A549 (cell line): ENCODE measurements around the gene RGMA. TPM values are rescaled to one million over a fixed set of nuclear protein-coding genes. Genes with fewer than 3 reads are reported as not detected.

Experiments
- ATAC-seq, 2 experiments: fragments of 200-7000 bp in 1 of 2; fragments of >200 bp in 1 of 2; cut with Nextera tagmentation in 1 of 2; cut with Tn5 transposase in 1 of 2; 3 replicates each; pipeline versions ENCODE4 v1.8.0 to v1.9.1; 2018 to 2020; ENCODE audit warnings: mild to moderate bottlenecking in 1 of 2, moderate library complexity in 1 of 2
- CTCF ChIA-PET: fragments of 300-600 bp; sonication (Branson Sonifier 250); formaldehyde crosslinking; extraction: SDS; loops from one replicate; lab custom pipeline; 2021; ENCODE audit warnings: antibody characterized with exemption, inconsistent platforms; lab: Yijun Ruan, JAX
- POLR2A ChIA-PET: fragments of 350-600 bp; formaldehyde crosslinking; extraction: SDS; loops from one replicate; lab custom pipeline; 2021; ENCODE audit warnings: antibody characterized with exemption, inconsistent platforms; lab: Yijun Ruan, JAX
- DNase-seq, 2 experiments: peaks; one replicate each; pipeline versions ENCODE4 v3.0.0 to v3.0.0-alpha.2; 2011 to 2016; ENCODE audit warnings: low read depth in 1 of 2, low spot score in 1 of 2
- FAIRE-seq: peaks from 2 replicates; lab custom pipeline; 2011; peaks lifted over from hg19 to GRCh38; lab: Jason Lieb, UNC
- H3K27ac ChIP-seq, 2 experiments: fragments of >200 bp; sonication (Bioruptor Twin); formaldehyde crosslinking; 3 replicates each; pipeline ENCODE4 v1.5.1; 2016 to 2017
- H3K4me1 ChIP-seq: fragments of >200 bp; sonication (Bioruptor Twin); formaldehyde crosslinking; 3 replicates; pipeline ENCODE4 v1.6.1; 2016
- H3K4me2 ChIP-seq: fragments of >200 bp; sonication (Bioruptor Twin); formaldehyde crosslinking; 3 replicates; pipeline ENCODE4 v1.6.1; 2016
- H3K4me3 ChIP-seq: fragments of >200 bp; sonication (Bioruptor Twin); formaldehyde crosslinking; 3 replicates; pipeline ENCODE4 v1.5.1; 2016
- H3K9me3 ChIP-seq: fragments of >200 bp; sonication (Bioruptor Twin); formaldehyde crosslinking; 3 replicates; pipeline ENCODE4 v1.6.1; 2016
- ATOH8 ChIP-seq: fragments of 250-450 bp; sonication (Bioruptor Pico); IDR thresholded peaks from 2 replicates; pipeline ENCODE4 v1.5.0; 2020; ENCODE audit warnings: low read depth, mild to moderate bottlenecking, moderate library complexity
- BHLHE40 ChIP-seq: IDR thresholded peaks from 2 replicates; pipeline ENCODE4 v1.6.1; 2012; ENCODE audit warnings: low read depth, low read length, inconsistent platforms
- CEBPB ChIP-seq, 2 experiments: fragments of >200 bp in 1 of 2; sonication (Bioruptor Twin) in 1 of 2; formaldehyde crosslinking in 1 of 2; IDR thresholded peaks; 2 replicates each; pipeline ENCODE4 v1.6.1; 2012 to 2016
- CHD4 ChIP-seq: fragments of 200-600 bp; sonication (generic); IDR thresholded peaks from 2 replicates; pipeline ENCODE4 v1.6.1; 2016; ENCODE audit warnings: antibody characterized with exemption, mild to moderate bottlenecking, borderline replicate concordance
- EHMT2 ChIP-seq: fragments of 200-600 bp; sonication (generic); IDR thresholded peaks from 2 replicates; pipeline ENCODE4 v1.6.1; 2016; ENCODE audit warnings: antibody characterized with exemption, low read depth, mild to moderate bottlenecking, moderate library complexity
- EP300 ChIP-seq, 2 experiments: fragments of >200 bp; sonication (Bioruptor Twin); formaldehyde crosslinking; IDR thresholded peaks; 2 replicates in 1 of 2; 3 replicates in 1 of 2; pipeline ENCODE4 v1.6.1; 2016 to 2017
- ESRRA ChIP-seq: fragments of 150-350 bp; IDR thresholded peaks from 2 replicates; pipeline ENCODE4 v1.6.1; 2014; ENCODE audit warnings: mild to moderate bottlenecking, low read length, borderline replicate concordance
- FOSL2 ChIP-seq, 2 experiments: fragments of 450-650 bp in 1 of 2; fragments of >200 bp in 1 of 2; sonication (Bioruptor Twin) in 1 of 2; formaldehyde crosslinking; IDR thresholded peaks; 2 replicates each; pipeline versions ENCODE4 v1.5.0 to v1.6.1; 2016 to 2020; ENCODE audit warnings: mild to moderate bottlenecking in 1 of 2, moderate library complexity in 1 of 2
- GATA3 ChIP-seq: IDR thresholded peaks from 2 replicates; pipeline ENCODE4 v1.6.1; 2012; ENCODE audit warnings: borderline replicate concordance
- HOXB13 ChIP-seq: fragments of 250-450 bp; sonication (Bioruptor Pico); IDR thresholded peaks from 2 replicates; pipeline ENCODE4 v1.5.0; 2020; ENCODE audit warnings: low read depth, mild to moderate bottlenecking, moderate library complexity
- HOXB5 ChIP-seq: fragments of 250-450 bp; sonication (Bioruptor Pico); IDR thresholded peaks from 2 replicates; pipeline ENCODE4 v1.5.0; 2020; ENCODE audit warnings: mild to moderate bottlenecking, moderate library complexity
- JUN ChIP-seq, 2 experiments: fragments of >200 bp; sonication (Bioruptor Twin); formaldehyde crosslinking; IDR thresholded peaks; 2 replicates in 1 of 2; 3 replicates in 1 of 2; pipeline ENCODE4 v1.6.1; 2016 to 2017
- MYC ChIP-seq: IDR thresholded peaks from 2 replicates; pipeline ENCODE4 v1.6.1; 2012; ENCODE audit warnings: mild to moderate bottlenecking, inconsistent platforms, low read length, improper control_type of control experiment, borderline replicate concordance
- NFE2L2 ChIP-seq: fragments of 150-350 bp; conservative IDR thresholded peaks from 2 replicates; pipeline ENCODE4 v1.6.1; 2014; ENCODE audit warnings: low read length
- NPAS2 ChIP-seq: fragments of 250-450 bp; sonication (Bioruptor Pico); IDR thresholded peaks from 2 replicates; pipeline ENCODE4 v1.8.0; 2022; ENCODE audit warnings: mild to moderate bottlenecking, moderate library complexity, borderline replicate concordance
- NR3C1 ChIP-seq: fragments of >200 bp; sonication (Bioruptor Twin); formaldehyde crosslinking; IDR thresholded peaks from 3 replicates; pipeline ENCODE4 v1.6.1; 2017
- PBX3 ChIP-seq: IDR thresholded peaks from 2 replicates; pipeline ENCODE4 v1.6.1; 2012
- POLR2AphosphoS2 ChIP-seq: conservative IDR thresholded peaks from 2 replicates; pipeline ENCODE4 v1.6.1; 2012; ENCODE audit warnings: low read length, improper control_type of control experiment, inconsistent platforms
- RARB ChIP-seq: fragments of 250-450 bp; sonication (Bioruptor Pico); IDR thresholded peaks from 2 replicates; pipeline ENCODE4 v1.8.0; 2021; ENCODE audit warnings: mild to moderate bottlenecking, moderate library complexity
- RCOR1 ChIP-seq: fragments of 150-350 bp; IDR thresholded peaks from 2 replicates; pipeline ENCODE4 v1.6.1; 2014; ENCODE audit warnings: antibody characterized with exemption, low read length, low read depth
- RFX5 ChIP-seq: fragments of 450-650 bp; IDR thresholded peaks from 2 replicates; pipeline ENCODE4 v1.7.1; 2014; ENCODE audit warnings: antibody characterized with exemption, mild to moderate bottlenecking, moderate library complexity
- RNF2 ChIP-seq: fragments of 200-600 bp; sonication (generic); IDR thresholded peaks from 2 replicates; pipeline ENCODE4 v1.6.1; 2016; ENCODE audit warnings: low read depth, mild to moderate bottlenecking, antibody characterized with exemption, moderate library complexity, borderline replicate concordance
- SREBF2 ChIP-seq: fragments of 450-650 bp; IDR thresholded peaks from 2 replicates; pipeline ENCODE4 v1.6.1; 2014; ENCODE audit warnings: mild to moderate bottlenecking, moderate library complexity
- TFCP2L1 ChIP-seq: fragments of 250-450 bp; sonication (Bioruptor Pico); IDR thresholded peaks from 2 replicates; pipeline ENCODE4 v1.5.0; 2021; ENCODE audit warnings: mild to moderate bottlenecking
- USF2 ChIP-seq: fragments of 450-650 bp; IDR thresholded peaks from 2 replicates; pipeline ENCODE4 v1.6.1; 2014; ENCODE audit warnings: antibody characterized with exemption
- ZNF302 ChIP-seq: fragments of 250-450 bp; sonication (Bioruptor Pico); IDR thresholded peaks from 2 replicates; pipeline ENCODE4 v1.9.0; 2021; ENCODE audit warnings: inconsistent platforms, mild to moderate bottlenecking, moderate library complexity
- WGBS: methylation state at CpG from one replicate; pipeline ENCODE4 v1.1.6; 2017; ENCODE audit errors: missing lambda C conversion rate; 5-methylcytosine and 5-hydroxymethylcytosine counted together
- polyA plus RNA-seq, 4 experiments: library from polyadenylated mRNA; depleted of rRNA in 3 of 4; stranded (reverse); fragments of >200 nt; fragmentation: RNase III in 1 of 4; extraction: RNeasy Plus Mini Kit Qiagen cat#74134 plus additional on column Dnase treatment in 1 of 4; gene quantifications; 2 replicates in 3 of 4; 3 replicates in 1 of 4; pipeline ENCODE4 v1.2.3, GENCODE V29; 2011 to 2017

The RGMA gene
- polyA plus RNA-seq, 2 of the 4 experiments (the other 2 are of a cell fraction), result 0.22 TPM; not detected in 1

- TF ChIP-seq PBX3 (no peak), ESRRA (no peak), NR3C1 (no peak), RFX5 (no peak), BHLHE40 (no peak), GATA3 (no peak), HOXB13 (CRISPR knock-in tag) (no peak), RNF2 (no peak), ATOH8 (no peak), EHMT2 (no peak)
- ChIA-PET CTCF (interaction anchor here (1.2 to 10.2 kb wide), 7 partner anchors 12 to 221 kb away, joined by 3 to 121 read pairs (median 4); no protein-coding TSS in a partner anchor), POLR2A (no interaction called here)
- ATAC-seq (no peak), FAIRE-seq (no peak), DNase-seq (no peak)
- Histone ChIP-seq H3K4me2 (no peak overlapping the region), H3K4me3 (no peak overlapping the region), H3K9me3 (no peaks in the 10 kb centered on the region), H3K4me1 (no peaks in the 10 kb centered on the region), H3K27ac (no peak overlapping the region)
- 96% methylated on average over 6 of the region's 6 CpGs for WGBS
Observed at GRCh38 chr15:93017526-93017925, 71.5 kb downstream of the RGMA start.

- no peak overlapping the region for H3K4me3 ChIP-seq
- TF ChIP-seq CEBPB (IDR thresholded peaks at IDR 0.05) (no peak), NPAS2 (CRISPR knock-in tag) (no peak), RNF2 (no peak), HOXB5 (no peak), RARB (CRISPR knock-in tag) (no peak), RCOR1 (no peak), SREBF2 (no peak), TFCP2L1 (CRISPR knock-in tag) (no peak), PBX3 (no peak), MYC (no peak), EP300 (IDR thresholded peaks at IDR 0.05) (no peak), ZNF302 (CRISPR knock-in tag) (no peak), FOSL2 (IDR thresholded peaks at IDR 0.05) (no peak), FOSL2 (CRISPR knock-in tag; IDR thresholded peaks at IDR 0.05) (no peak), CHD4 (no peak), JUN (IDR thresholded peaks at IDR 0.05) (no peak), NFE2L2 (no peak), POLR2AphosphoS2 (no peak), USF2 (no peak)
- no peak overlapping the region for H3K27ac ChIP-seq
- no peak for DNase-seq
- no peaks in the 10 kb centered on the region for H3K4me1 ChIP-seq
- WGBS, result 95% methylated on average over 1 of the region's 1 CpG
- no peak for FAIRE-seq
- no peak for ATAC-seq
- CTCF ChIA-PET, result interaction anchor here (0.9 to 10.2 kb wide), 4 partner anchors 9 to 216 kb away, joined by 4 to 121 read pairs (median 6); no protein-coding TSS in a partner anchor
- no peak overlapping the region for H3K4me2 ChIP-seq
- POLR2A ChIA-PET, result no interaction called here
- no peaks in the 10 kb centered on the region for H3K9me3 ChIP-seq
Observed at GRCh38 chr15:93012786-93013185, 76.2 kb downstream of the RGMA start.
